Measurements from ENCODE around the gene CYGB. TPM values are rescaled to one million over a fixed set of nuclear protein-coding genes. Genes with fewer than 3 reads are reported as not detected.

Gene CYGB
- total and polyA plus RNA-seq, 9 of the 15 experiments (the other 6 are each of a cell fraction or from before 2014, with no cell fraction given), result 0.08 to 0.95 (median 0.18) TPM; not detected in 5

DNA sequence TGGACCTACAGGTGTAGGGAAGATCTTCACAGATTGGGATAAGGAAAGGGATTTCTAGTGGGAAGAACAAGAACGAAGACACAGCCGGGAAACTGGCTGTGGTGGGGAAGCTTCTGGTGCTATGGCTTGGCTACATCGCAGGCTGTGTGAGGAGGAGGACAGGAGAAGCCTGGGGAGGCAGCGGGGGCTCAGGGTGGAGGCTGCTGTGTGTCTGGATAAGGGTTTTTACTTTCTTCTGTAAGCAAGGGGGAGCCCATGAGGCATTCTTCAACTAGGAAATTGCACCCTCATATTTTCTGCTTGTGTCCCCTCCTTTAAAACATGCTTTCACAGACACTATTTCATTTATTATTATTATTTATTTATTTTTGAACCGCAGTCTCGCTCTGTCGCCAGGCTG lies 33.4 kb downstream of the CYGB start (continued):
- TF ChIP-seq POLR2AphosphoS5 (IDR thresholded peaks at IDR 0.05; ENCODE audit: control insufficient read depth, insufficient read depth, low read depth, low read length) (no peak), ZNF263 (CRISPR knock-in tag; IDR thresholded peaks at IDR 0.05; ENCODE audit: borderline replicate concordance) (peak; percentile 36; the same call in 1 of the 2 replicates), BRD4 (IDR thresholded peaks at IDR 0.05) (no peak), ARID2 (IDR thresholded peaks at IDR 0.05) (no peak), SMAD1 (IDR thresholded peaks at IDR 0.05; ENCODE audit: low read depth, low read length, partially characterized antibody) (no peak), ZNF239 (CRISPR knock-in tag; IDR thresholded peaks at IDR 0.05) (no peak), KDM2B (CRISPR knock-in tag; IDR thresholded peaks at IDR 0.05) (no peak), FIP1L1 (IDR thresholded peaks at IDR 0.05; ENCODE audit: low read depth, low read length, poor library complexity, severe bottlenecking) (no peak), SMAD4 (CRISPR knock-in tag; conservative IDR thresholded peaks at IDR 0.05) (0 out of 2 replicates have a peak, but pooled peaks have one; percentile 36), ZC3H11A (IDR thresholded peaks at IDR 0.05; ENCODE audit: low read depth, low read length) (no peak), ZNF212 (CRISPR knock-in tag; IDR thresholded peaks at IDR 0.05) (no peak), ZNF699 (CRISPR knock-in tag; IDR thresholded peaks at IDR 0.05; ENCODE audit: insufficient replicate concordance) (no peak), HSF4 (CRISPR knock-in tag; IDR thresholded peaks at IDR 0.05; ENCODE audit: borderline replicate concordance) (no peak), ARID1B (IDR thresholded peaks at IDR 0.05) (0 out of 2 replicates have a peak, but pooled peaks have one; percentile 9), RAD21 (CRISPR knock-in tag; conservative IDR thresholded peaks at IDR 0.05 in 1 of 2, IDR thresholded peaks at IDR 0.05 in 1 of 2) (no peak; a peak in 1 of 4 replicates), RHOXF2B (CRISPR knock-in tag; conservative IDR thresholded peaks at IDR 0.05) (no peak), POU5F1 (IDR thresholded peaks at IDR 0.05; ENCODE audit: borderline replicate concordance, low read depth, low read length, partially characterized antibody) (no peak), YY1 (IDR thresholded peaks at IDR 0.05; ENCODE audit: borderline replicate concordance in 1 of 3, control insufficient read depth in 1 of 3, extremely low read depth in 1 of 3, insufficient read depth in 3 of 3, insufficient read length in 1 of 3, insufficient replicate concordance in 2 of 3, low read depth in 1 of 3, low read length in 2 of 3) (no peak)
- TF ChIP-seq, protein P1, sequence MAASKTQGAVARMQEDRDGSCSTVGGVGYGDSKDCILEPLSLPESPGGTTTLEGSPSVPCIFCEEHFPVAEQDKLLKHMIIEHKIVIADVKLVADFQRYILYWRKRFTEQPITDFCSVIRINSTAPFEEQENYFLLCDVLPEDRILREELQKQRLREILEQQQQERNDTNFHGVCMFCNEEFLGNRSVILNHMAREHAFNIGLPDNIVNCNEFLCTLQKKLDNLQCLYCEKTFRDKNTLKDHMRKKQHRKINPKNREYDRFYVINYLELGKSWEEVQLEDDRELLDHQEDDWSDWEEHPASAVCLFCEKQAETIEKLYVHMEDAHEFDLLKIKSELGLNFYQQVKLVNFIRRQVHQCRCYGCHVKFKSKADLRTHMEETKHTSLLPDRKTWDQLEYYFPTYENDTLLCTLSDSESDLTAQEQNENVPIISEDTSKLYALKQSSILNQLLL (CRISPR knock-in tag; IDR thresholded peaks at IDR 0.05; ENCODE audit: borderline replicate concordance), result no peak
- TF ChIP-seq, protein P2, sequence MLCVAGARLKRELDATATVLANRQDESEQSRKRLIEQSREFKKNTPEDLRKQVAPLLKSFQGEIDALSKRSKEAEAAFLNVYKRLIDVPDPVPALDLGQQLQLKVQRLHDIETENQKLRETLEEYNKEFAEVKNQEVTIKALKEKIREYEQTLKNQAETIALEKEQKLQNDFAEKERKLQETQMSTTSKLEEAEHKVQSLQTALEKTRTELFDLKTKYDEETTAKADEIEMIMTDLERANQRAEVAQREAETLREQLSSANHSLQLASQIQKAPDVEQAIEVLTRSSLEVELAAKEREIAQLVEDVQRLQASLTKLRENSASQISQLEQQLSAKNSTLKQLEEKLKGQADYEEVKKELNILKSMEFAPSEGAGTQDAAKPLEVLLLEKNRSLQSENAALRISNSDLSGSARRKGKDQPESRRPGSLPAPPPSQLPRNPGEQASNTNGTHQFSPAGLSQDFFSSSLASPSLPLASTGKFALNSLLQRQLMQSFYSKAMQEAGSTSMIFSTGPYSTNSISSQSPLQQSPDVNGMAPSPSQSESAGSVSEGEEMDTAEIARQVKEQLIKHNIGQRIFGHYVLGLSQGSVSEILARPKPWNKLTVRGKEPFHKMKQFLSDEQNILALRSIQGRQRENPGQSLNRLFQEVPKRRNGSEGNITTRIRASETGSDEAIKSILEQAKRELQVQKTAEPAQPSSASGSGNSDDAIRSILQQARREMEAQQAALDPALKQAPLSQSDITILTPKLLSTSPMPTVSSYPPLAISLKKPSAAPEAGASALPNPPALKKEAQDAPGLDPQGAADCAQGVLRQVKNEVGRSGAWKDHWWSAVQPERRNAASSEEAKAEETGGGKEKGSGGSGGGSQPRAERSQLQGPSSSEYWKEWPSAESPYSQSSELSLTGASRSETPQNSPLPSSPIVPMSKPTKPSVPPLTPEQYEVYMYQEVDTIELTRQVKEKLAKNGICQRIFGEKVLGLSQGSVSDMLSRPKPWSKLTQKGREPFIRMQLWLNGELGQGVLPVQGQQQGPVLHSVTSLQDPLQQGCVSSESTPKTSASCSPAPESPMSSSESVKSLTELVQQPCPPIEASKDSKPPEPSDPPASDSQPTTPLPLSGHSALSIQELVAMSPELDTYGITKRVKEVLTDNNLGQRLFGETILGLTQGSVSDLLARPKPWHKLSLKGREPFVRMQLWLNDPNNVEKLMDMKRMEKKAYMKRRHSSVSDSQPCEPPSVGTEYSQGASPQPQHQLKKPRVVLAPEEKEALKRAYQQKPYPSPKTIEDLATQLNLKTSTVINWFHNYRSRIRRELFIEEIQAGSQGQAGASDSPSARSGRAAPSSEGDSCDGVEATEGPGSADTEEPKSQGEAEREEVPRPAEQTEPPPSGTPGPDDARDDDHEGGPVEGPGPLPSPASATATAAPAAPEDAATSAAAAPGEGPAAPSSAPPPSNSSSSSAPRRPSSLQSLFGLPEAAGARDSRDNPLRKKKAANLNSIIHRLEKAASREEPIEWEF (CRISPR knock-in tag; IDR thresholded peaks at IDR 0.05), result no peak

Measured in K562 (cell line).